Heart left ventricle (tissue), 13 donors: ENCODE measurements around the gene SPAM1.

Experiments
- POLR2A ChIP-seq, 2 donors: fragments of 450-650 bp; IDR thresholded peaks; one replicate each; pipeline ENCODE4 v1.6.1; 2017; ENCODE audit warnings: antibody characterized with exemption in 2 of 2, mild to moderate bottlenecking in 2 of 2, moderate library complexity in 2 of 2
- TF ChIP-seq, protein P1 (sequence below), 12 donors: fragments of 200-600 bp; sonication (generic) in 4 of 12; IDR thresholded peaks; one replicate each; pipeline versions ENCODE4 v1.5.0 to v1.8.0; 2018 to 2022; ENCODE audit warnings: antibody characterized with exemption in 12 of 12, mild to moderate bottlenecking in 5 of 12
- donor health status: ischemic (EF 13 %, LVEDD 7.1; RV severe dilation, severe dysfunction).
- donor health status: DM: no; HTN: yes; CAD: no.
- donor health status: DM: no; HTN: no; CAD: no.
- donor health status: ischemic (EF 25% LVEDD 6.9; RV normal size, moderate dysfunction).
- donor health status: ischemic (EF 25% LVEDD 5.7; RV mildly dilated, moderate dysfunction).
- donor health status: ischemic (EF 35%, LVEDD 5.7; RV mildly dilated, moderate dysfunction).
- donor health status: nonischemic (EF 11% LVEDD 7.7; RV severe dilation, severe dysfunction).
- donor health status: DM: yes; HTN: yes; CAD: no.
- donor health status: PGD.
- donor health status: ischemic (EF 29% LVEDD 5.4; RV normal size, mild dysfunction).
- donor health status: nonischemic (EF 23%, LVEDD 6.1; RV moderate dilation, normal function).

DNA sequence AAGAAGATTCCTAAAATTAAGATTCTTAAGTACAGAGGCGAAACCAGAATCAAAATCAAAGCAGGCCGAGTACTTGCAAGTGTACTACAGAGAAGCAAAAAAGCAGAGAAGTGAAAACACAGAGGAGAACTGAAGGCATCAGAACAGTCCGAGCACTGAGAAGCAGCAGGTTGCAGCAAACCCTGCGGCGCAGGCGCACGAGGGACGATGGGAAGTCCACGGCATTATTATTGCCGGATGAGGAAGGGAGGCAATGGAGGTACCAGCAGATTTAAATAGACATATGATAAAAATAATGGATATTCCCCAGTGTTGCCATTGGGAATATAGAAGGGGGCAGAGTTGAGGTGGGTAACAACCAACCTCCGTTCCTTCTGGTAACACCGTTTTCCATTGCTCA, 7.2 kb upstream of the SPAM1 start:
- no peak for TF ChIP-seq POLR2A (IDR thresholded peaks at IDR 0.05)
- TF ChIP-seq, protein P1, sequence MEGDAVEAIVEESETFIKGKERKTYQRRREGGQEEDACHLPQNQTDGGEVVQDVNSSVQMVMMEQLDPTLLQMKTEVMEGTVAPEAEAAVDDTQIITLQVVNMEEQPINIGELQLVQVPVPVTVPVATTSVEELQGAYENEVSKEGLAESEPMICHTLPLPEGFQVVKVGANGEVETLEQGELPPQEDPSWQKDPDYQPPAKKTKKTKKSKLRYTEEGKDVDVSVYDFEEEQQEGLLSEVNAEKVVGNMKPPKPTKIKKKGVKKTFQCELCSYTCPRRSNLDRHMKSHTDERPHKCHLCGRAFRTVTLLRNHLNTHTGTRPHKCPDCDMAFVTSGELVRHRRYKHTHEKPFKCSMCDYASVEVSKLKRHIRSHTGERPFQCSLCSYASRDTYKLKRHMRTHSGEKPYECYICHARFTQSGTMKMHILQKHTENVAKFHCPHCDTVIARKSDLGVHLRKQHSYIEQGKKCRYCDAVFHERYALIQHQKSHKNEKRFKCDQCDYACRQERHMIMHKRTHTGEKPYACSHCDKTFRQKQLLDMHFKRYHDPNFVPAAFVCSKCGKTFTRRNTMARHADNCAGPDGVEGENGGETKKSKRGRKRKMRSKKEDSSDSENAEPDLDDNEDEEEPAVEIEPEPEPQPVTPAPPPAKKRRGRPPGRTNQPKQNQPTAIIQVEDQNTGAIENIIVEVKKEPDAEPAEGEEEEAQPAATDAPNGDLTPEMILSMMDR (IDR thresholded peaks at IDR 0.05): no peak
